BJ (cell line): Measurements from ENCODE around the gene ELP5. TPM values are rescaled to one million over a fixed set of nuclear protein-coding genes. Genes with fewer than 3 reads are reported as not detected.
A peak's percentile ranks its signal among the peaks of the same experiment; 100 is the strongest.

ENCODE experiments used
- CTCF ChIA-PET: fragments of 350-600 bp; formaldehyde crosslinking; extraction: SDS; loops from one replicate; lab custom pipeline; 2021; ENCODE audit warnings: antibody characterized with exemption, inconsistent platforms; lab: Yijun Ruan, JAX
- POLR2A ChIA-PET: fragments of 300-600 bp; sonication (Branson Sonifier 250); formaldehyde crosslinking; extraction: SDS; loops from one replicate; lab custom pipeline; 2021; ENCODE audit warnings: antibody characterized with exemption; lab: Charles Lee
- DNase-seq: peaks from one replicate; pipeline ENCODE4 v3.0.0-alpha.2; 2011; ENCODE audit warnings: low read depth
- H3K27me3 ChIP-seq: 2 replicates; pipeline ENCODE4 v1.6.0; 2011; ENCODE audit warnings: low read length; ENCODE audit not compliant: control insufficient read depth, insufficient read depth
- H3K36me3 ChIP-seq: 2 replicates; pipeline ENCODE4 v1.5.1; 2011; ENCODE audit warnings: low read length; ENCODE audit not compliant: control insufficient read depth, insufficient read depth
- H3K4me3 ChIP-seq: 2 replicates; pipeline ENCODE4 v1.5.1; 2011; ENCODE audit warnings: low read depth, mild to moderate bottlenecking, control low read depth, low read length
- polyA plus RNA-seq: library from polyadenylated mRNA; depleted of rRNA; stranded (reverse); fragments of >200 nt; gene quantifications from 2 replicates; pipeline ENCODE4 v1.2.3, GENCODE V29; 2011
- TF ChIP-seq, protein P1 (sequence below): IDR thresholded peaks from 2 replicates; pipeline ENCODE4 v1.5.1; 2011; ENCODE audit warnings: low read depth, mild to moderate bottlenecking, control low read depth, inconsistent platforms, low read length, moderate library complexity; ENCODE audit not compliant: insufficient read depth

Gene ELP5
- polyA plus RNA-seq, 1 experiment = 35.6 TPM

DNA sequence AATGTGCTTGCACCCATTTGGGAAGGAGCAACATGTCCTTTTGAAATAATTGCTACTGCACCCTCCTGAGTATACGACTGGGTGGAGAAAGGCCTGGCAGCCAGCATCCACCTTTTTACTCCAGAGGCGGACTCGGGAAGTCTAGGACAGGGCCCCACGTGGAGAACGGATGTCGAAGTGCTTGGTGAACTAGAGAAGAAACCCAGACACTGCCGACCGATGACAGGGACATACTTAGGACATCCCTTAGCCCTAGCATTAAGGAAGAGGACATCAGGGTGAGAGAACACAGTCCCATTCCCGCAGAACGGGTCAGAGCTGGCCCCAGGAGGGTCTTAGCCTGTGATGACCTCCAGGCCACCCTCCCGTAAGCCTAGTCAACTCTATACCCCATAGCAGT, 38.7 kb downstream of the ELP5 start:
- DNase-seq = no peak
- CTCF ChIA-PET = interaction anchor here (2.0 kb wide), 1 partner anchor 9 kb away, joined by 6 read pairs; the partner anchor contains the start of gene SLC2A4
- Histone ChIP-seq H3K27me3 (peaks cover 32% of the 10 kb centered on the region), H3K36me3 (no peaks in the 10 kb centered on the region), H3K4me3 (no peak overlapping the region)
- TF ChIP-seq, protein P1, sequence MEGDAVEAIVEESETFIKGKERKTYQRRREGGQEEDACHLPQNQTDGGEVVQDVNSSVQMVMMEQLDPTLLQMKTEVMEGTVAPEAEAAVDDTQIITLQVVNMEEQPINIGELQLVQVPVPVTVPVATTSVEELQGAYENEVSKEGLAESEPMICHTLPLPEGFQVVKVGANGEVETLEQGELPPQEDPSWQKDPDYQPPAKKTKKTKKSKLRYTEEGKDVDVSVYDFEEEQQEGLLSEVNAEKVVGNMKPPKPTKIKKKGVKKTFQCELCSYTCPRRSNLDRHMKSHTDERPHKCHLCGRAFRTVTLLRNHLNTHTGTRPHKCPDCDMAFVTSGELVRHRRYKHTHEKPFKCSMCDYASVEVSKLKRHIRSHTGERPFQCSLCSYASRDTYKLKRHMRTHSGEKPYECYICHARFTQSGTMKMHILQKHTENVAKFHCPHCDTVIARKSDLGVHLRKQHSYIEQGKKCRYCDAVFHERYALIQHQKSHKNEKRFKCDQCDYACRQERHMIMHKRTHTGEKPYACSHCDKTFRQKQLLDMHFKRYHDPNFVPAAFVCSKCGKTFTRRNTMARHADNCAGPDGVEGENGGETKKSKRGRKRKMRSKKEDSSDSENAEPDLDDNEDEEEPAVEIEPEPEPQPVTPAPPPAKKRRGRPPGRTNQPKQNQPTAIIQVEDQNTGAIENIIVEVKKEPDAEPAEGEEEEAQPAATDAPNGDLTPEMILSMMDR = no peak
- POLR2A ChIA-PET = no interaction called here

DNA sequence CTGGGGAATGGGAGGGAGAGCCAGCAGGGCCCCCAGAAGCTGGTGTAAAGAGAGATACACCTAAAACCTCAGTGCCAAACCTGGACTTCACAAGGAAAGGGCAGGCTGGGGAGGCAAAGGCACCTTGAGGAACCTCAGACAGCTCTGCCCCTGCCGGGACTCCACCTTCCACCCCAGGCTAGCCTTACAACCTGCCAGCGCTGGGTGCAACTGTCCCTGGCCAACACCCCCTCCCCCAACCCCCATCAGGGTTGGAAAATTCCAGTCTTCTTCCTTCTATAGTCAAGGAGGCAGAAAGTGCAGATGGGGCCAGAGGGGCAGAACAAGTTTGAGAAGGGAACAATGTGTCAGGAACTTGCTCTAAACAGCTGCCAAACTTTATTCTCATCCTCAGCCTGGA, 40.2 kb downstream of the ELP5 start:
- ChIA-PET POLR2A (no interaction called here), CTCF (interaction anchor here (1.2 to 2.0 kb wide), 3 partner anchors 10 to 71 kb away, joined by 3 to 6 read pairs (median 4); partner anchors contain the start of gene SLC2A4)
- H3K36me3 ChIP-seq = no peaks in the 10 kb centered on the region
- no peak overlapping the region for H3K4me3 ChIP-seq
- DNase-seq = no peak
- TF ChIP-seq, protein P1 = no peak
- H3K27me3 ChIP-seq = peaks cover 27% of the 10 kb centered on the region

DNA sequence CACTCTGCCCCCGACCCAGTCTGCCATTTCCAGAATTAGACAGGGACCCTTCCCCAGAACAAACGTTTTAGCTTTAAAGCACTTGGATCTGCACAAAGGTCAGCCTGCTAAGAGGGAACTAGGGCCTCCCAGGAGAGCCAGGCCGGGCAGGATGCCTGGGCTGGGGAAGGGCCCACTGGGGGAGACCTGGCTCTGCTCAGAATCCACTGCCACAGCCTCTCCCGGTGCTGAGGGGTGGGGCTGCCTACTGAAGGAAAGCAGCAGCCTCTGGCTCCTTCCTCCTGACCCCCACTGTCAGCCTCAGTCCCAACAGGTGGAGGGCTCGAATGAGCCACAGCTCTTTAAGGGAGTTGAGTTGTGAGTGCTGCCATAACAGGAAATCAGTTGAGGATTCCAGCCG, 40.7 kb downstream of the ELP5 start:
- TF ChIP-seq, protein P1 = no peak
- Histone ChIP-seq H3K27me3 (peaks cover 26% of the 10 kb centered on the region), H3K36me3 (no peaks in the 10 kb centered on the region), H3K4me3 (no peak overlapping the region)
- ChIA-PET POLR2A (no interaction called here), CTCF (interaction anchor here (1.2 to 2.0 kb wide), 3 partner anchors 11 to 72 kb away, joined by 3 to 6 read pairs (median 4); partner anchors contain the start of gene SLC2A4)
- no peak for DNase-seq

GRCh38 chr17:7293159-7293558, 41.1 kb downstream of the ELP5 start:
- H3K4me3 ChIP-seq = no peak overlapping the region
- ChIA-PET CTCF (interaction anchor here (1.2 to 1.6 kb wide), 2 partner anchors 72 to 241 kb away, joined by 4 read pairs; no protein-coding TSS in a partner anchor), POLR2A (no interaction called here)
- no peak for DNase-seq
- no peaks in the 10 kb centered on the region for H3K36me3 ChIP-seq
- TF ChIP-seq, protein P1 = no peak
- peaks cover 26% of the 10 kb centered on the region for H3K27me3 ChIP-seq

DNA sequence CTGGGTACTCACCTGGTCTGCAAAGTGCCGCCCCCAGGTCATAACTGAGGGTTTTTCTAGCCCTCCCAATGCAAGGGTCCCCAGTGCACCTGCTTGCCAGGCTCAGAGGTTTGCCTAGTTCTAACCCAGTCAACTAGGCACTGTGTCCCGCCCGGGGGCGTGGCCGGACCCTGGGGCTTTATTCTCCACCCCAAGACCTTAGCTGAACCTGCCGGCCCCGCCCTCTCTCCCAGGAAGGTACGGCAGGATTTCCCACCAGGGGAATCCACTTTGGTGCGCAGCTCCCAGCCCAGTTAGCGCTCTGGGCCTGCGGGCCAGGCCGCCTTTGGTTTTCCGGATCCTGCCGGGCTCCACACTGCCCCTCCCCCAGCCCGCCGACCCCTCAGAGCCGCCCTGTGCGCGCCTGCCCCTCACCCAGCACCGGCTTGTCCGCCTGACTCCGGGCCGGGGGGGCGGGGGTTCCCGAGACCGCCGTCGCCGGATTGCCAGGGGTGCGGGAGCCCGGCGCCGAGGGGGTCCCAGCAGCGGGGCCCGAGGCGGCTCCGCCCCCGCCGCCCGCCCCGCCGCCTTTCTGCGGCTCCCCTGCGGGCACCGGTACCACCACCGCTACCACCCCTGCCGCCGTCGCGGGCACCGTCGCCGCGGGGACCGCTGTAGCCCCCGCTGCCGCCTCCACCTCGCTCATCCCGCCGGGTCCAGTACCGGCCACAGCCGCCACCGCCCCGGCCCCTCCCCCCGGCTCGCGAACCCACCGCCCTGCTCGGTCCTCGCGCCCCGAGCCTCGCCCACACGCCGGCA, 42.0 kb downstream of the ELP5 start:
- CTCF ChIA-PET = interaction anchor here (1.2 to 1.6 kb wide), 2 partner anchors 73 to 242 kb away, joined by 4 read pairs; no protein-coding TSS in a partner anchor
- peak overlapping the region; percentile 35 for H3K4me3 ChIP-seq
- POLR2A ChIA-PET = no interaction called here

More for the DNA sequence above, 42.0 kb downstream of the ELP5 start:
- Histone ChIP-seq H3K36me3 (no peaks in the 10 kb centered on the region), H3K27me3 (peaks cover 26% of the 10 kb centered on the region)
- DNase-seq = no peak
- TF ChIP-seq, protein P1 = no peak
